HCT116 (cell line): Measurements from ENCODE around the gene CLSTN1.

Experiments
- CTCF ChIP-seq, 3 experiments: fragments of 200-600 bp in 1 of 3; sonication (generic) in 1 of 3; IDR thresholded peaks in 2 of 3; conservative IDR thresholded peaks in 1 of 3; 2 replicates each; pipeline ENCODE4 v1.5.1; 2012 to 2017; ENCODE audit warnings: low read depth in 2 of 3, low read length in 2 of 3, antibody characterized with exemption in 1 of 3, borderline replicate concordance in 1 of 3, control low read depth in 1 of 3, mild to moderate bottlenecking in 1 of 3, mixed read lengths in 1 of 3, mixed run types in 1 of 3, moderate library complexity in 1 of 3; ENCODE audit not compliant: insufficient read depth in 1 of 3
- EZH2phosphoT487 ChIP-seq: fragments of 200-600 bp; IDR thresholded peaks from 2 replicates; pipeline ENCODE4 v1.6.1; 2018; ENCODE audit warnings: antibody characterized with exemption, borderline replicate concordance
- JUND ChIP-seq: IDR thresholded peaks from 2 replicates; pipeline ENCODE4 v1.6.1; 2012
- MAX ChIP-seq: IDR thresholded peaks from 2 replicates; pipeline ENCODE4 v1.6.1; 2012
- POLR2A ChIP-seq: IDR thresholded peaks from 2 replicates; pipeline ENCODE4 v1.7.0; 2011; ENCODE audit warnings: borderline replicate concordance; ENCODE audit not compliant: insufficient read depth, insufficient read length; ENCODE audit errors: extremely low read depth
- REST ChIP-seq: IDR thresholded peaks from 2 replicates; pipeline ENCODE4 v1.6.1; 2012; ENCODE audit warnings: low read depth
- YY1 ChIP-seq: IDR thresholded peaks from 2 replicates; pipeline ENCODE4 v1.6.1; 2011; ENCODE audit warnings: low read length, low read depth, moderate library complexity, mild to moderate bottlenecking; ENCODE audit not compliant: insufficient replicate concordance; ENCODE audit errors: extremely low read depth
- ZBTB33 ChIP-seq: IDR thresholded peaks from 2 replicates; pipeline ENCODE4 v1.6.1; 2011; ENCODE audit warnings: mild to moderate bottlenecking, low read length, moderate library complexity; ENCODE audit not compliant: insufficient replicate concordance; ENCODE audit errors: extremely low read depth
- ZNF274 ChIP-seq: fragments of 200-500 bp; sonication (Bioruptor generic); IDR thresholded peaks from 2 replicates; pipeline ENCODE4 v1.6.1; 2014; ENCODE audit warnings: mild to moderate bottlenecking, low read depth, low read length, inconsistent platforms

GRCh38 chr1:9868244-9868590 is 44.5 kb upstream of the CLSTN1 start:
- TF ChIP-seq MAX, result no peak
- TF ChIP-seq ZNF274, result no peak
- TF ChIP-seq CTCF (IDR thresholded peaks at IDR 0.05 in 2 of 3, conservative IDR thresholded peaks at IDR 0.05 in 1 of 3; ENCODE audit: borderline replicate concordance in 1 of 3, insufficient read depth in 1 of 3, low read depth in 2 of 3, low read length in 2 of 3), result no peak
- no peak for TF ChIP-seq YY1
- no peak for TF ChIP-seq REST
- TF ChIP-seq POLR2A, result no peak
- no peak for TF ChIP-seq ZBTB33
- TF ChIP-seq EZH2phosphoT487, result no peak
- TF ChIP-seq JUND, result no peak
